T-helper 1 cell (primary cell): Measurements from ENCODE around the gene MYL10.

ENCODE experiments used
- DNase-seq, 5 donors: peaks; one replicate each; pipeline ENCODE4 v3.0.0-alpha.2; 2012 to 2020

The MYL10 gene

DNA sequence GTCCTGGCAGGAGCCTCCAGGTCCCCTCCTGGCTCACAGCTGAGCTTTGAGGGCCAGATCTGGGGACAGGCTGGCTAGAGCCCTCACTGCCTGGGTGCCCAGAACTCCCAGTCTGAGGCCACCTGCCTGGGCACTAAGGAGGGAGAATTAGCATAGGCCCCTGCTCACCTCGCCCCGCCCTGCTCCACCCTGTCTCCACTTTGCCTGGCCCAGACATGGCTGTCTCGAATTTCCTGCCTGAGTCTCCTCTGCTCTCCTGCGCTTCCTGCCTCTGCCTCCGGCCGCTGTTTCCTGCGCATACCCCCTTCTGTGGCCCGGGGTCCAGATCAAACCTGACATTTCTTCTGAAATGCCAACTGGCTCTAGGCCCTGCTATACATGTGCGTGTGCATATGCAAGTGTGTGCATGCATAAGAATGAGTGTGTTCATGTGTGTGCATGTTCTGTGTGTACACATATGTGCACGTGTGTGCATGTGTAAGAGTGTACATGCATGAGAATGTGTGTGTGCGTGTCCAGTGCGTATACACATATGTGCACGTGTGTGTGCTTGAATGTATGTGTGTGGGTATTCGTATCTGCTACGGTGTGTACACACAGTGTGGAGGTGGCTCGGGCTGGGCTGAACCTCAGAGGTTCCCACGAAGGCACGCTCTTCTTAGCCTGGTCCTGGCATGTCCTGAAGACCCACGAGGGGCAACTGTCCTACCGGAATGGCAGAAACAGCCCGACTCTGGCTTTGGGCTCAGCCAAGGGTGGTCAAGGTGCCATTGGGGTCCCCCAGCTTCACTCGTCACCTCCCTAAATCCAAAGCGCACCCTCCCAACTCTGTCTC, 64.9 kb downstream of the MYL10 start:
- no peak for DNase-seq
